MM.1S (cell line): ENCODE data around the gene CACNA1D.

Source experiments
- CTCF ChIP-seq: fragments of 300-600 bp; sonication (generic); IDR thresholded peaks from 2 replicates; pipeline ENCODE4 v1.5.1; 2016; ENCODE audit warnings: antibody characterized with exemption, low read length, mixed read lengths
- EZH2 ChIP-seq: fragments of 300-600 bp; sonication (generic); optimal IDR thresholded peaks from 2 replicates; pipeline ENCODE3; 2017; ENCODE audit warnings: low read depth, mild to moderate bottlenecking, antibody characterized with exemption, low read length, mixed read lengths

- TF ChIP-seq CTCF = no peak
- TF ChIP-seq EZH2 = no peak
These were observed 9.4 kb upstream of the CACNA1D start for GRCh38 chr3:53484984-53485383.
